ENCODE measurements around the gene DOCK11.

GRCh38 chrX:118525174-118525730 lies 29.6 kb downstream of the DOCK11 start:
- no peak for TF ChIP-seq CTCF (conservative IDR thresholded peaks at IDR 0.05; ENCODE audit: low read depth, low read length)
- no peak for TF ChIP-seq EZH2 (IDR thresholded peaks at IDR 0.05; ENCODE audit: borderline replicate concordance, low read depth, low read length, poor library complexity, severe bottlenecking)
